Measurements from ENCODE around the gene PAM. TPM values are rescaled to one million over a fixed set of nuclear protein-coding genes. Genes with fewer than 3 reads are reported as not detected.

Gene PAM
- total RNA-seq, 1 donor from 2014 or later, result 227 TPM

DNA sequence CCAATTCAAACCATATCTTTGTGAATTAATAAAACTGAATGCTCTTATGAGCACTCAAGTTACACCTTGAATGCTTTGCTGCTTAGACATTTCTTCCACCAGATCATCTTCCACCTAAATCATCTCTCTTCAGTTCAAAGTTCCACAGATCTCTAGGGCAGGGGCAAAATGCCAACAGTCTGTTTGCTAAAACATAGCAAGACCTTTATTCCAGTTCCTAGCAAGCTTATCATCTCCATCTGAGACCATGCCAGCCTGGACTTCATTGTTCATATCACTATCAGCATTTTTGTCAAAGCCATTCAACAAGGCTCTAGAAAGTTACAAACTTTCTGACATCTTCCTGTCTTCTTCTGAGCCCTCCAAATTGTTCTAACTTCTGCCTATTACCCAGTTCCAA is 245.0 kb downstream of the PAM start:
- intact Hi-C loops (cut with DNase I), result no loop called here

DNA sequence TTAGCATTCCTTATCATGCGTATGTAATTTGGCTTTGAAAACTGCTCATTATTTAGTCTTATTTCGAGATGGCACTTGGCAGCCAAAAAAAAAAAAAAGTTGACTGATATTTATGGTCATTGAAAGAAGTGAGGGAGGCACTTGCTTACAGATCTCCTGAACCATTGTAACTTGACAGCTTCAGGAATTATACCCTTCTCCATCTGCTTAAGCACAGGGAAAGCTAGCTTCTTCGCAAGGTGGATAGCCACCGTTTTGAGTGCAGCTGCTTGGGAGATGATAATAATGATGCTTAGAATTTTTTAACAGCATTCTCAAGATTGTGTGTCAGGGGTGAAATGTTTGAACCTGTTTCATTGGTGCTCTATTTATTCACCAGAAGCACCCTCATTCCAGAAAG is 248.8 kb downstream of the PAM start:
- H3K4me1 ChIP-seq, result no peaks in the 10 kb centered on the region
- H3K27ac ChIP-seq, result no peak overlapping the region
- no peaks in the 10 kb centered on the region for H3K27me3 ChIP-seq
- DNase-seq (no peak), ATAC-seq (no peak)
- TF ChIP-seq, protein P1, sequence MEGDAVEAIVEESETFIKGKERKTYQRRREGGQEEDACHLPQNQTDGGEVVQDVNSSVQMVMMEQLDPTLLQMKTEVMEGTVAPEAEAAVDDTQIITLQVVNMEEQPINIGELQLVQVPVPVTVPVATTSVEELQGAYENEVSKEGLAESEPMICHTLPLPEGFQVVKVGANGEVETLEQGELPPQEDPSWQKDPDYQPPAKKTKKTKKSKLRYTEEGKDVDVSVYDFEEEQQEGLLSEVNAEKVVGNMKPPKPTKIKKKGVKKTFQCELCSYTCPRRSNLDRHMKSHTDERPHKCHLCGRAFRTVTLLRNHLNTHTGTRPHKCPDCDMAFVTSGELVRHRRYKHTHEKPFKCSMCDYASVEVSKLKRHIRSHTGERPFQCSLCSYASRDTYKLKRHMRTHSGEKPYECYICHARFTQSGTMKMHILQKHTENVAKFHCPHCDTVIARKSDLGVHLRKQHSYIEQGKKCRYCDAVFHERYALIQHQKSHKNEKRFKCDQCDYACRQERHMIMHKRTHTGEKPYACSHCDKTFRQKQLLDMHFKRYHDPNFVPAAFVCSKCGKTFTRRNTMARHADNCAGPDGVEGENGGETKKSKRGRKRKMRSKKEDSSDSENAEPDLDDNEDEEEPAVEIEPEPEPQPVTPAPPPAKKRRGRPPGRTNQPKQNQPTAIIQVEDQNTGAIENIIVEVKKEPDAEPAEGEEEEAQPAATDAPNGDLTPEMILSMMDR (IDR thresholded peaks at IDR 0.05), result no peak
- no peaks in the 10 kb centered on the region for H3K9me3 ChIP-seq
- intact Hi-C loops (cut with DNase I), result no loop called here
- no peak overlapping the region for H3K4me3 ChIP-seq
- H3K36me3 ChIP-seq, result peaks cover 17% of the 10 kb centered on the region

More for the DNA sequence above, 245.0 kb downstream of the PAM start:
- H3K4me3 ChIP-seq, result no peak overlapping the region
- no peaks in the 10 kb centered on the region for H3K27me3 ChIP-seq
- DNase-seq, result no peak
- no peaks in the 10 kb centered on the region for H3K9me3 ChIP-seq
- no peaks in the 10 kb centered on the region for H3K36me3 ChIP-seq
- ATAC-seq, result no peak
- no peaks in the 10 kb centered on the region for H3K4me1 ChIP-seq
- no peak overlapping the region for H3K27ac ChIP-seq
- TF ChIP-seq, protein P1 (IDR thresholded peaks at IDR 0.05), result no peak

DNA sequence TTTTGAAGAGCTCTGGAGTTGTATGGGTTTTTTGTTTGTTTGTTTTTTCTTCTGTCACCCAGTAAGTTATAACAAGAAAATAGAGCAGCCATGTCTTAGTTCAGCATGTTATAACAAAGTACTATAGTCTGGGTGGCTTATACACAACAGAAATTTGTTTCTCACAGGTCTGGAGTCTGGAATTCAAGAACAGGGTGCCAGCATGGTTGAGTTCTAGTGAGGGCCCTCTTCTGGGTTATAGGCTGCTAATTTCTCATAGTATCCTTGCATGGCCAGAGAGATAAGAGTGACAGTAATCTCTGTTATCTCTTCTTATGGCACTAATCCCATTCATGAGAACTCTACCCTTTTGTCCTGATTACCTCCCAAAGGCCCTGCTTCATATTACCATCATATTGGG is 250.2 kb downstream of the PAM start:
- Histone ChIP-seq H3K4me1 (no peaks in the 10 kb centered on the region), H3K36me3 (peaks cover 17% of the 10 kb centered on the region), H3K27me3 (no peaks in the 10 kb centered on the region), H3K4me3 (no peak overlapping the region), H3K9me3 (no peaks in the 10 kb centered on the region), H3K27ac (no peak overlapping the region)
- intact Hi-C loops (cut with DNase I), result no loop called here
- no peak for ATAC-seq
- no peak for DNase-seq
- TF ChIP-seq, protein P1 (IDR thresholded peaks at IDR 0.05), result no peak

DNA sequence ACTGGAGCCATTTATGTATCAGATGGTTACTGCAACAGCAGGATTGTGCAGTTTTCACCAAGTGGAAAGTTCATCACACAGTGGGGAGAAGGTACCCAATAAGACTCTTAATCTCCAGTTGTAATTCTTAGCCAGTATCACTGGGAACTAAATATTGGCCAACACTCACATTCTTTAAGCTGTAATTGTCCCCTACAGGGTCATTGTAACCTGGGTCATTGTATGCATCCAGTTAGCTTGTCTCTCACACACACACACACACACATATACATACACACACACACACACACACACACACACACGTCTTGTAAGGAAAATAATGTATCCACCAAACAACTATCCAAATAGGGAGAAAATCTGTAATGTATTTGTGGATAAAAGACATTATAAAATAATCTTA is 251.8 kb downstream of the PAM start:
- Histone ChIP-seq H3K27ac (no peak overlapping the region), H3K9me3 (no peaks in the 10 kb centered on the region), H3K36me3 (peaks cover 17% of the 10 kb centered on the region), H3K27me3 (no peaks in the 10 kb centered on the region), H3K4me1 (no peaks in the 10 kb centered on the region), H3K4me3 (no peak overlapping the region)
- TF ChIP-seq, protein P1 (IDR thresholded peaks at IDR 0.05), result no peak
- no peak for DNase-seq
- intact Hi-C loops (cut with DNase I), result no loop called here
- no peak for ATAC-seq

DNA sequence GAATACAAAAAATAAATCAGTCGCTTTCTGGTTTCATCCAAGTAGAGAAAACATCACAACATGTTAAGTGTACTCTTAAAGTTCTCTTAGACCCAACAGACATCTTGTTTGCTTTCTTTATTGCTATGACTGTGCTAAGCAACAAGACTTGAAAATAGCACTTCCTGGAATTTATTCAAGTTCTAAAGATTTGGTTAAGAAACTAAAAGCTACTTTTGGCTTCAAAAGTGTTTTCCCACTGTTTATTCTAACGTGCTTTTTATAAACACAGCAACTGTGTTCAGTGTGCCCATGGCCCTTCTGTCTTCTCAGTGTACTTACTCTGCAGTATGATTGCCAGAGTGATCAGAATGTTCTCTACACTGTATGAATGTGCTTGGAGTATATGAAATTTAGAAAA is 255.1 kb downstream of the PAM start:
- Histone ChIP-seq H3K9me3 (no peaks in the 10 kb centered on the region), H3K27ac (no peak overlapping the region), H3K4me3 (no peak overlapping the region), H3K27me3 (no peaks in the 10 kb centered on the region), H3K36me3 (peaks cover 17% of the 10 kb centered on the region), H3K4me1 (no peaks in the 10 kb centered on the region)
- DNase-seq (no peak), ATAC-seq (no peak)
- intact Hi-C loops (cut with DNase I), result no loop called here
- TF ChIP-seq, protein P1 (IDR thresholded peaks at IDR 0.05), result no peak

DNA sequence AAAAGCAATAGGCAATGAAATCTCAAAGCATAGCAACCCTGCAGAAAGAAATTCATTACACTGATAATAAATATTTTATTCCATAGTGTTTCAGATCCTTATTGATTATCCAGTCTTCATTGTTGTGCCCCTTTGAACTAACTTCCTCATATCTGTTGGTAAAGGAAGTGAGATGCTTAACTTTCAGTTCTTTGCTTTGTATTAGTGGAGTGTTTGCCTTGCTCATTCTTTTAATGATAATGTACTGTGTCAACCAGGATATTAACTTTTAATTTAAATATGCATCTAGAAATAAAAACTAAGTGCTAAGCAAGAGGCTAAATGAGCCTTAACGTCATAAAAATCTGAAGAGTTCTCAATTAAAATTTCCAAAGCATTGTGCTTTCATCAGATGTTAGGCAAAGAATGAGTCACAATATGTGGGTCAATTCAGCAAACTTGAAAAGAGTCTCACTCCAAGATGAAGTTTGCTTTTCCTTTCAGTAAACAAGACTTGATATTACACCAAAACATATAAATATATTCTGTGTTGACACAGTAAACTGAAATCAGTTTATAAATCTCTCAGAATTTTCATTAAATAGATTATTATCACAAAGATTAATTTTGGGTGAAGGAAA is 258.9 kb downstream of the PAM start:
- TF ChIP-seq, protein P1 (IDR thresholded peaks at IDR 0.05), result no peak
- Histone ChIP-seq H3K27me3 (no peaks in the 10 kb centered on the region), H3K36me3 (peaks cover 2% of the 10 kb centered on the region), H3K4me3 (no peak overlapping the region), H3K27ac (no peak overlapping the region), H3K4me1 (no peaks in the 10 kb centered on the region), H3K9me3 (no peaks in the 10 kb centered on the region)
- no peak for DNase-seq
- ATAC-seq, result no peak
- intact Hi-C loops (cut with DNase I), result no loop called here

Measured in upper lobe of right lung (tissue), 1 donor.